Activated naive CD8-positive, alpha-beta T cell (primary cell): ENCODE results near the gene ATG16L2.

Experiments used
- H3K27ac Mint-ChIP-seq: one replicate; pipeline ENCODE4 v1.8.0; 2021; ENCODE audit warnings: mixed read lengths
- H3K27me3 Mint-ChIP-seq: one replicate; pipeline ENCODE4 v1.8.0; 2021; ENCODE audit warnings: mixed read lengths
- H3K36me3 Mint-ChIP-seq: one replicate; pipeline ENCODE4 v1.8.0; 2021; ENCODE audit warnings: mixed read lengths
- H3K4me1 Mint-ChIP-seq: one replicate; pipeline ENCODE4 v1.8.0; 2021; ENCODE audit warnings: low read depth, mixed read lengths
- H3K4me3 Mint-ChIP-seq: one replicate; pipeline ENCODE4 v1.8.0; 2021; ENCODE audit warnings: mild to moderate bottlenecking, mixed read lengths
- H3K9me3 Mint-ChIP-seq: one replicate; pipeline ENCODE4 v1.8.0; 2021; ENCODE audit warnings: low read depth, mixed read lengths

Gene ATG16L2

DNA sequence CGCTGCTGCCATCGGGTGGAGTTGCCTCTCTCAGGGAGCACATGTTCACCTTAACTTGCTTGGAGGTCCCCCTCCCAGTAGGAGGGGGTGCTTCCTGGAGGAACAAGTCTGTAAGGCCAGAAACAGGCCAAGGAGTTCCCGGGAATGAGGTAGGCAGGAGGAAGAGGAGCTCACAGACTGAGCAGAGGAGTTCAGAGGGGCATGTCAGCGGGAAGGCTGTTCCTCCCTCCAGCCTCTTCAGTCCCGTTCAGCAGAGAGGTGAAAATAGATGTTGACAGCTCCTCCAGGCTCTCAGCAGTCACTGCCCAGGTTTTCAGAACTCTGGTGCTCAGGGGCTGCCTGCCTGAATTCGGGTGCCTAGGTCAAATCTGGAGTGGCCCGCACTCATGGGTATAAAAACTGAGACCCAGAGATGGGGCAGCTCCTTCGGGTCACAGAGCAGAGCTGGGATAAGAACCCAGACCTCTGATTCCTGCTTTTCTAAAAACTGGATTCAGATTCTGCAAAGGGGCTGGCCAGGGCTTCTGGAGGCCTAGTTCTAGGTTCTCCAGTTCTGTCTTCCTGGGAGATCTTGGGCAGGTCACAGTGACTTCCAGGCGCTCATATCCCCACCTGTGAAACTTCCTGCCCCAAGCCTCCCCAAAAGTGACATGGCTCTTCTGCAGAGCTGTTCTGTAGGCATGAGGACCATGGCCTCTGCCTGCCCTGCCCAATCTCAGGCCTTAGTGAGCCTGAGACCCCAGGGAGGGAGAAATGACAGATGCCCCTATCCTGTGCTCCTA lies 18.3 kb downstream of the ATG16L2 start:
- Mint-ChIP-seq H3K4me1 (peaks cover 2% of the 10 kb centered on the region), H3K27ac (peak overlapping the region; percentile 46), H3K36me3 (no peaks in the 10 kb centered on the region), H3K4me3 (no peak overlapping the region), H3K27me3 (no peaks in the 10 kb centered on the region), H3K9me3 (no peaks in the 10 kb centered on the region)

DNA sequence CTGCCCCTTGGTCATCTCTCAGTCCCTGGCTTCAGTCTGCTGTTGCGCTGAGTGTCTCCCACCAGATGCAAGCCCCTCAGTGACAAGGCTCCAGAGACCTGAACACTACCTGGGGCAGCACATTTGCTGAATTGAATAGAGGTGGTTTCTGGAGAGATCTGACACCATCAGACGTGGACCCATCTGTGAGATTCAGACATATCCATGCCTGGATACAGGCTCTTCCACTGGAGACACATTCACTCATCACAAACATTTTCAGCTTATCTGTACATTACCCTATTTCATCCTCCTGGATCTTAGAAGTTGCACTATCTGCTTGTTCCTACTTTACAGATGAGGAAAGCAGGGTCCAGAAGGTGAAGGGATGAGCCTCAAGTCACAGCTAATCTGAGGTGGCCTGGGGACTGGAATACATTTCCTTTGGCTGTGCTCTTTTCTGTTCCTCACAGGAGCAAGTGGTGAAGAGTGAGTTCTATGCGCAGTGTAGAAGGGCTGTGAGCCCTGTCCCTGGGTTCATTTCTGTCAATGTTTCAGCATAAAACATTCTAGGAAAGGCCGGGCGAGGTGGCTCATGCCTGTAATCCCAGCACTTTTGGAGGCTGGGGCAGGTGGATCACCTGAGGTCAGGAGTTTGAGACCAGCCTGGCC lies 19.0 kb downstream of the ATG16L2 start:
- Mint-ChIP-seq H3K4me1 (peaks cover 2% of the 10 kb centered on the region), H3K36me3 (no peaks in the 10 kb centered on the region), H3K4me3 (no peak overlapping the region), H3K27ac (peak overlapping the region; percentile 46), H3K27me3 (no peaks in the 10 kb centered on the region), H3K9me3 (no peaks in the 10 kb centered on the region)

DNA sequence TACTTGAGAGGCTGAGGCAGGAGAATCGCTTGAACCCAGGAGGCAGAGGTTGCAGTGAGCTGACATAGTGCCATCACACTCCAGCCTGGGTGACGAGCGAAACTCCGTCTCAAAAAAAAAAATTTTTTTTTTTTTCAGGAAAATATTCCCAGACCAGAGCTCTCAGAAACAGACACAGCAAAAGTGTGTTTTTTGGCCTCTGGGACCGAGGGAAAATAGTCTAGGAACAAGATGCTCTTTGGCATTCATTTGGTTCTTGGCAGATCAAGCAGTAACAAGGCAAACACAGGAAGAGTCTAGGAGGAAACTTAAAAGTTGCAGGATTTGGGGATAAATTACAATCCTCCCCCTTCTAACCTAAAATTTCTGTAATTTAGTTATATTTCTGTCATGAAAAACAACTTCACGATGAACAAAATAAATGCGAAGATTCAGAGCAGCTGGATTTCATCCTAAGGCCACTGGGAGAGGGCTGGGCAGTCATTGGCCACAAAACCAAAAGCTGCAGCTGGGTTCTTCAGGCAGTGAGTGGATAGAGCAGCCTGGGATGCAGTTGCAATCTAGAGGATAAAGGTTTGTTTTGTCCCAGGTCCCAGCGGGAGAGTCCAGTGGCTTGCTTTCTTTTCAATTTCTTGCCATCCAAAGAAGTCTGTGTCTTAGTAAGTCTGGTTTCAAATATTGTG lies 19.7 kb downstream of the ATG16L2 start:
- no peaks in the 10 kb centered on the region for H3K9me3 Mint-ChIP-seq
- no peaks in the 10 kb centered on the region for H3K27me3 Mint-ChIP-seq
- H3K36me3 Mint-ChIP-seq = no peaks in the 10 kb centered on the region
- peak overlapping the region; percentile 85 for H3K27ac Mint-ChIP-seq
- H3K4me3 Mint-ChIP-seq = no peak overlapping the region
- peaks cover 2% of the 10 kb centered on the region for H3K4me1 Mint-ChIP-seq

DNA sequence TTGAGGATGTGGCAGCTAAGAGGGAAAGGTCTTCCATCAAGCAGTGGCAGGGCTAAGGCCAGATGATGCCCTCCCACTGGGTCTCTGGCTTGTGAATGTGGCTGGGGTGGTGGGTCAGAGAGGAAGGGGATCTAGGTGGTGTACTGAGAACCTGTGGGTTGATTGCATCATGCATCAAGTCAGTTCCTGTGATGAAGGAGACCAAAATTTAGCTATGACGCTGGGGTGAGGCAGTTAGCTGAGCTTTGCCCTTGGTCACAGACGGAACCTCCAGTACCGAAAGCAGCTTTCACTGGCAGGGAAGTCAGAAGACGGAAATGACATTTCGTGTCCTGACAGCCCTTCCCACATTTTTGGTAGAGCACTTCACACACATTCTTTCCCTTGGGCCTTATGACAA lies 20.7 kb downstream of the ATG16L2 start:
- no peaks in the 10 kb centered on the region for H3K36me3 Mint-ChIP-seq
- H3K4me3 Mint-ChIP-seq = no peak overlapping the region
- peak overlapping the region; percentile 85 for H3K27ac Mint-ChIP-seq
- H3K4me1 Mint-ChIP-seq = peaks cover 2% of the 10 kb centered on the region
- H3K27me3 Mint-ChIP-seq = no peaks in the 10 kb centered on the region
- H3K9me3 Mint-ChIP-seq = no peaks in the 10 kb centered on the region

DNA sequence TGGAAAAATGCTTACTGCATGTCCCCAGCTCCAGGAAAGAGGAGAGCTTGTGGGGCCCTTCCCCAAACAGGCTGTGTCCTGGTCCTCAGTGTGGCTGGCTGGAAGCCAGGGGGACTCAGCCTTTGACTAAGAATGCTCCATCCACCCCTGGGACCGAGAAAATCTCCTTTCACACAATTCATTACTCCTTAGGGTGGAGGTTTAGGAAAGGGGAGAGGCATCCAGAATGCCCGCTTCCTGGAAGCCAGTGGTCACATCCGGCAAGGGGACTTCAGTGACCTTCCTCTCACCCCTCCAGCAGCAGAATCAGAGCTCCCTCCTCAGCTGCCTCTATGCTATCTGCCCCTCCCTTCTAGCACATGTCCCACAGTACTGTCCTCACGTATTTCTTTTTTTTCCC lies 21.9 kb downstream of the ATG16L2 start:
- Mint-ChIP-seq H3K4me3 (no peak overlapping the region), H3K4me1 (peaks cover 2% of the 10 kb centered on the region), H3K36me3 (no peaks in the 10 kb centered on the region), H3K27me3 (no peaks in the 10 kb centered on the region), H3K9me3 (no peaks in the 10 kb centered on the region), H3K27ac (no peak overlapping the region)

DNA sequence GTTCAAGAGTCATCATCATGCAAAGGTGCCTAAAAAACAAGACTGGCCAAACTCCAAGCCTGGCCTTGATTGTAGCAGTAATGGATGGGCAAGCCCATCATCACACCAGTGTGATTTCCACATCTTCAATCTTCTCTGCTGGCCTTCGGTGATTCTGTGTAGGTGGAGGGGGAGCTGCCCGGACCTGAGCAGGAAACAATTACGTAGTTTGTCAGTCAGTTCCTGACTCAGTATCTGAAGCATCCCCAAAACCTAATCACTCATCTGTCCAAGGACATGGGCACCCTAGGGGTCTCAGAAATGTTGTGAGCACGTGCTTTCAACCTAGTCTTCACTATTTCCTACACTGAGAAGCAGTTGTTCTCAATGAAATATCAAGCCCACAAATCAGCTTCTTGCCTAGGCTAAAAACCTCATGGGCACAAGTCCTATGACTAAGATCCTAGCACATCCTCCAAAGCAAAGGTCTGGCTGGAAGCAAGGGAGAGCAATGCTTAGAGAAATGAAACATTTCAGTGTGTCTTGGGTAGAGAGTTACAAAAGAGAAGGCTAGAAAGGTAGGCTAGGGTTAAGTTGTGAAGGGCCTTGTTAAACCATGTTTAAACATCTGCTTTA lies 24.6 kb downstream of the ATG16L2 start:
- no peak overlapping the region for H3K4me3 Mint-ChIP-seq
- peaks cover 4% of the 10 kb centered on the region for H3K36me3 Mint-ChIP-seq
- no peaks in the 10 kb centered on the region for H3K4me1 Mint-ChIP-seq
- H3K9me3 Mint-ChIP-seq = no peaks in the 10 kb centered on the region
- no peak overlapping the region for H3K27ac Mint-ChIP-seq
- H3K27me3 Mint-ChIP-seq = no peaks in the 10 kb centered on the region

DNA sequence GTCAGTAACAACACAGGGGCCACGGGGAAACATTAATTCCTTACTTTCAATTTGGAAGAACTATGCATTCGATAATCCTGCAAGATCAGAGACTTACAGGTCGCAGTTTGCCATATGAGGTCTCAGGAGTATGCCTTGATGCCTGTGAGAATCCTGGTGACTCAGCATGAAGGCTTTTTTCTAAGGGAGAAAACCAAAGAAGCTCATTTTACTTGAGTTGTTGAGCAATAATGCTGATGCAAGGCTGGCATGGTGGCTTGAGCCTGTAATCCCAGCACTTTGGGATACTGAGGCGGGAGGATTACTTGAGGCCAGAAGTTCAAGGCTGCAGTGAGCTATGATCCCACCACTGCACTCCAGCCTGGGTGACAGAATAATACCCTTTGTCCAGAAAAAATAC lies 26.6 kb downstream of the ATG16L2 start:
- H3K27me3 Mint-ChIP-seq = no peaks in the 10 kb centered on the region
- H3K4me1 Mint-ChIP-seq = no peaks in the 10 kb centered on the region
- H3K27ac Mint-ChIP-seq = no peak overlapping the region
- H3K4me3 Mint-ChIP-seq = no peak overlapping the region
- peaks cover 7% of the 10 kb centered on the region for H3K36me3 Mint-ChIP-seq
- H3K9me3 Mint-ChIP-seq = no peaks in the 10 kb centered on the region

DNA sequence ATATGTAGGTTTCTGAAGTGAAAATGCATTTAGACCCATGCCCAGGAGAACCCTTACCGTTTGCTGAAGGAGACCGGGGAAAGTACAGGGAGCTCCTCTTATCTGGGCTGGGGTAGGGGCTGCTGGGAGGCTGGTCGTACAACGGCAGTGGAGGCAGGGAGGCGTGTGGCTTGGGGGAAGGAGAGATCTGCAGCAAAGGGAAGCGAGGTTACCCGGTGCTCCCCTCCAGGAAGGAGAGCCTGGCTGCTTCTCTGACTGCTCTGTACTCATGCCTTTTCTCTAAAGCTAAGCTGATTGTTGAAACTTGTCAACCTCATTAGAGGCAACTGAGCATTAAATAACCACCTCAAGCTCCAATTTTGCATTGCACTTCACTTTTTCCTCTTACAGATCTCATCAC lies 27.2 kb downstream of the ATG16L2 start:
- Mint-ChIP-seq H3K4me1 (no peaks in the 10 kb centered on the region), H3K27me3 (no peaks in the 10 kb centered on the region), H3K27ac (no peak overlapping the region), H3K36me3 (peaks cover 7% of the 10 kb centered on the region), H3K9me3 (no peaks in the 10 kb centered on the region), H3K4me3 (no peak overlapping the region)

DNA sequence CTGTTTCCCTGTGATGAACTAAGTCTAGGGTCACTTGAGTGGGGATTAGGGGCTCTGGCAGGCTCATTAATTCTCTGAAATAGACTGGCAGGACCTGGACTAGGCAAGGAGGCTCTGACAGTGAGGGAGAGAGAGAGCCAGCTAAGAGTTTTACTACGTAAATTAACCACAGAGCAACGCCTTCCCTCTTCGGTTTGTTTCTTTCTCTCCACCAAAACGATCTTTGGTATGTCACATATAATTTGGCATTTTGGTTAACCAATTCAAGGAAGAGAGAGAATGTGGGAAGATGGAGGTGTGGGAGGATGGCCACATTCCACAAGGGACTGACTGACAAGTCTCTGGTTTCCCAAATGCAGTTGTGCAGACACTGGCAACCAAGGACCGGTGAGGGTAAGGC lies 27.9 kb downstream of the ATG16L2 start:
- Mint-ChIP-seq H3K27ac (no peak overlapping the region), H3K9me3 (no peaks in the 10 kb centered on the region), H3K4me3 (no peak overlapping the region), H3K27me3 (no peaks in the 10 kb centered on the region), H3K36me3 (peaks cover 7% of the 10 kb centered on the region), H3K4me1 (no peaks in the 10 kb centered on the region)

DNA sequence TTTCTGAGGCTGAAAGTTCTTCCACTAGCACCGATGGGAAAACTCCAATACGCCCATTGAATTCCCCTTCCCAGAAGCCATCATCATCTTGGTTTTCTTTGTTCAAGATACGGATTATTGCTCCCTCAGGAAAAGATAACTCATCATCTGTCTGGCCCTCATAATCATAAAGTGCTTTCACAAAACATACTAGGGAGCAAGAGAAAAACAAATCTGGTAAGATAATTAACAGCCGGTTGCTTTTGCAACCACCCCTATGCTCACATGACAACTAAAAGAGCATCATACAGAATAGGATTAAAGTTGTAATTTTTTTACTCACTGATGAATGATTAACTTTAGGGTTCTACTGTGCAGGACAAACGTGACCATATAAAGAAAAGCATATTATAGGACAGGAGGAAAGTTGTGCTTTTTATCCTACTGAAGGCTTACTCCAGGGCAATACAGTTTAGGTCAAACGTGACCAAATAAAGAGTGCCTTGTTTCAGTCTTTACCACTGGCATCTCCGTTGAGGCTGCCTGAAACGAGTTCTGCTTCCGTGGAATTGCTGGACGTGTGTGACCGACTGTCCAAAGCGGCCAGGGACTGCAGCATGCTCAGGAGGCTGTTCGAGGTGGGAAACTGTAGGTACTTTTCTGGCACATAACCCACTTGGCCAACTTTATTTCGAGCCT lies 28.6 kb downstream of the ATG16L2 start:
- H3K27ac Mint-ChIP-seq = peak overlapping the region; percentile 34
- no peaks in the 10 kb centered on the region for H3K4me1 Mint-ChIP-seq
- no peaks in the 10 kb centered on the region for H3K27me3 Mint-ChIP-seq
- peaks cover 7% of the 10 kb centered on the region for H3K36me3 Mint-ChIP-seq
- H3K4me3 Mint-ChIP-seq = no peak overlapping the region
- no peaks in the 10 kb centered on the region for H3K9me3 Mint-ChIP-seq

DNA sequence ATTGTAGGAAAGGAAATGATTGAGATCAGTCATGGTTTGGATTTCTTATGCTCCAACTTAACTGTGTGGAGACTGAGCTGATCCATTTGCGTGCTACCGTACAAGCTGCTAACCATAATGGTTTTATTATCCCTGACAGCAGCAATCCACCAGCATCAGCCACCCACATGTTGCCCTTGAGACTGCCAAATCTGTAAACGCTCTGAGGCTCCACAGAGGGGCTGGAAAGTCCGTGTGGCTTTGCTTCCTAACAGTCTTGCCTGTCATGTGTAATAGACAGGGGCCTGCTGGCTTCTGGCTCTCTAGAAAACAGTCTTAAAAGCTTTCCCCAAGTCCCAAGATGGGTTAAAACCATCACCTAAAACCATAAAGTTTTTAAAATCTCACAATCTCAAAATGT lies 30.1 kb downstream of the ATG16L2 start:
- Mint-ChIP-seq H3K27ac (no peak overlapping the region), H3K9me3 (no peaks in the 10 kb centered on the region), H3K36me3 (peaks cover 7% of the 10 kb centered on the region), H3K4me3 (no peak overlapping the region), H3K27me3 (no peaks in the 10 kb centered on the region), H3K4me1 (peaks cover 5% of the 10 kb centered on the region)

DNA sequence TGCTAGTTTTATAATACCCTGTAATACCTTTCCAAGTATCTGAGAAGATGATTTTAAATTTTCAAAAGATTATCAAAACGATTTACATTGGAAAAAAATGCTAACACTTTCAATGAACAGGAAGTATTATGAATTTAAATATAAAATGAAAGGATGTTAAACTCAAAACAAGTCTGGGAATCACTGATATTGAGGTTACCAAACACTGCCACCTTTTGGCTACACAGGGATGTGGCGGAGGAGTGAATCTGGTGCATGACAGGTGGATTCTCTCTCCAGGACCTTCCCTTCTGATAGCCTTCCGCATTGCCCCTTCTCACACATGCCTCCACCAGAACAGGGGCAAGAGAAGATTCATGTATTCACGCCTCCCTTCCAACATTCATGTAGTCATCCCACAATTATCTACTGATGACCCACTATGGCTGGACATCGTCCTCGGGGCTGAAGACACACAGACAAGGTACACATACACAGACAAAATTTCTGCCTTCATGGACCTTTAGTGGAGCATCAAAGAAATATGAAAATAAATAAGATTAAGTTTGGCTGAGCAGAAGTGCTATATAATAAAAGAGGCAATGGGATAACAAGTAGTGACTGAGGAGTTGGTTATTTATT lies 34.7 kb downstream of the ATG16L2 start:
- Mint-ChIP-seq H3K9me3 (no peaks in the 10 kb centered on the region), H3K36me3 (peaks cover 3% of the 10 kb centered on the region), H3K27ac (no peak overlapping the region), H3K4me3 (no peak overlapping the region), H3K27me3 (no peaks in the 10 kb centered on the region), H3K4me1 (peaks cover 8% of the 10 kb centered on the region)

DNA sequence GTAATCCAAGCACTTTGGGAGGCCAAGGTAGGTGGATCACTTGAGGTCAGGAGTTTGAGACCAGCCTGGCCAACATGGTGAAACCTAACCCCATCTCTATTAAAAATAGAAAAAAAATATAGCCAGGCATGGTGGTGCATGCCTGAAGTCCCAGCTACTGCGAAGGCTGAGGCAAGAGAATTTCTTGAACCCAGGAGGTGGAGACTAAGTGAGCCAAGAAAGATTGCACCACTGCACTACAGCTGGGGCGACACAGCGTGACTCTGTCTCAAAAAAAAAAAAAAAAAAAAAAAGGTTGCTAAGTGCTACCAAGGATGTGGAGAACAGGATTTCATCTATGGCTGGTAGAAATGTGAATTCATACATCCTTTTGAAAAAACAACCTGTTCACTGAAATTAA lies 36.6 kb downstream of the ATG16L2 start:
- Mint-ChIP-seq H3K36me3 (no peaks in the 10 kb centered on the region), H3K4me3 (no peak overlapping the region), H3K27me3 (no peaks in the 10 kb centered on the region), H3K9me3 (no peaks in the 10 kb centered on the region), H3K4me1 (peaks cover 8% of the 10 kb centered on the region), H3K27ac (no peak overlapping the region)

DNA sequence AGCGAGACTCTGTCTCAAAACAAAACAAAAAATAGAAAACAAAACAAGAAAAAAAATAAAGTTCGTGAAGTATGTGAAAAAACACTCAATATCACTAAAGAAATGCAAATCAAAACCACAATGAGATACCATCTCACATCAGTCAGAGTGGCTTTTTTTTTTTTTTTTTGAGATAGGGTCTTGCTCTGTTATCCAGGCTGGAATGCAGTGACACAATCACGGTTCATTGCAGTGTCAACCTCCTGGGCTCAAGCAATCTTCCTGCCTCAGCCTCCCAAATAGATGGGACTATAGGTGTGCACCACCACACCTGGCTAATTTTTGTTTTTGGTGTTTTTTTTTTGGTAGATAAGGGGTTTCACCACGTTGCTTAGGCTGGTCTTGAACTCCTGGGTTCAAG lies 37.5 kb downstream of the ATG16L2 start:
- Mint-ChIP-seq H3K27me3 (no peaks in the 10 kb centered on the region), H3K4me3 (no peak overlapping the region), H3K27ac (no peak overlapping the region), H3K4me1 (peaks cover 8% of the 10 kb centered on the region), H3K9me3 (no peaks in the 10 kb centered on the region), H3K36me3 (no peaks in the 10 kb centered on the region)
